Transverse colon (tissue), 4 donors: Measurements from ENCODE around the gene ZXDC. TPM values are rescaled to one million over a fixed set of nuclear protein-coding genes. Genes with fewer than 3 reads are reported as not detected.

Experiments
- DNase-seq: peaks from one replicate; pipeline ENCODE4 v3.0.0-alpha.2; 2019
- H3K27ac ChIP-seq, 4 donors: fragments of 200-600 bp; sonication (generic); 2 replicates each; pipeline ENCODE4 v1.5.1; 2016 to 2018; ENCODE audit warnings: inconsistent platforms in 4 of 4
- H3K27me3 ChIP-seq: fragments of 200-600 bp; sonication (generic); 2 replicates; pipeline ENCODE4 v1.5.1; 2017; ENCODE audit warnings: inconsistent platforms
- H3K36me3 ChIP-seq, 4 donors: fragments of 200-600 bp; sonication (generic); 2 replicates each; pipeline ENCODE4 v1.5.1; 2017 to 2019; ENCODE audit warnings: inconsistent platforms in 4 of 4
- H3K4me1 ChIP-seq, 4 donors: fragments of 200-600 bp; sonication (generic); 2 replicates each; pipeline ENCODE4 v1.5.1; 2017 to 2020; ENCODE audit warnings: inconsistent platforms in 4 of 4
- H3K4me3 ChIP-seq, 4 donors: fragments of 200-600 bp; sonication (generic); 1 replicate in 1 of 4; 2 replicates in 3 of 4; pipeline versions ENCODE4 v1.5.1 to v1.6.1; 2017 to 2019; ENCODE audit warnings: inconsistent platforms in 4 of 4
- H3K9me3 ChIP-seq, 2 donors: fragments of 200-600 bp; sonication (generic); 2 replicates each; pipeline ENCODE4 v1.5.1; 2017 to 2019; ENCODE audit warnings: inconsistent platforms in 2 of 2
- CTCF ChIP-seq, 5 experiments: fragments of 200-600 bp in 3 of 5; fragments of 450-650 bp in 2 of 5; sonication (generic) in 3 of 5; IDR thresholded peaks; 1 replicate in 2 of 5; 2 replicates in 3 of 5; pipeline ENCODE4 v1.5.1; 2016 to 2017; ENCODE audit warnings: antibody characterized with exemption in 5 of 5, inconsistent platforms in 3 of 5, mild to moderate bottlenecking in 2 of 5, moderate library complexity in 1 of 5
- EP300 ChIP-seq: sonication (generic); formaldehyde crosslinking; IDR thresholded peaks from one replicate; pipeline ENCODE4 v1.6.1; 2017; ENCODE audit warnings: antibody characterized with exemption, low read depth
- POLR2A ChIP-seq: fragments of 450-650 bp; IDR thresholded peaks from one replicate; pipeline ENCODE4 v1.6.1; 2016; ENCODE audit warnings: antibody characterized with exemption, mild to moderate bottlenecking, moderate library complexity
- POLR2AphosphoS5 ChIP-seq, 3 donors: sonication (generic); formaldehyde crosslinking; IDR thresholded peaks; one replicate each; pipeline ENCODE4 v1.6.1; 2016; ENCODE audit warnings: antibody characterized with exemption in 3 of 3
- WGBS, 2 donors: methylation state at CpG; one replicate each; pipeline ENCODE4 v1.1.5; 2018; ENCODE audit warnings: low coverage in 1 of 2; 5-methylcytosine and 5-hydroxymethylcytosine counted together
- in situ Hi-C, 4 donors: fragments of 200-750 bp; cut with MboI; loops; one replicate each; pipeline versions ENCODE4 v1.15.0 to v1.15.1; 2017; ENCODE audit warnings: low sequenced_read_pairs in 3 of 4, low pct_ligation_motif_present in 1 of 4, low pct_unique_long_range_greater_than_20kb in 1 of 4
- intact Hi-C: fragments of 100-400 bp; cut with DNase I; formaldehyde crosslinking; loops from one replicate; pipeline ENCODE4 v1.15.1; 2023; ENCODE audit warnings: low total_unique reads
- total RNA-seq, 4 donors: library from RNA; depleted of rRNA; stranded (reverse); fragments of >200 nt; gene quantifications; one replicate each; pipeline ENCODE4 v1.1.0, GENCODE V29; 2016

The ZXDC gene
- total RNA-seq, 4 donors from 2014 or later = 44.6 to 81.2 (median 46.4) TPM

GRCh38 chr3:126399351-126399735 lies 76.3 kb downstream of the ZXDC start:
- Histone ChIP-seq H3K4me3 (no peak overlapping the region), H3K36me3 (no peaks in the 10 kb centered on the region), H3K27ac (no peak overlapping the region), H3K9me3 (no peaks in the 10 kb centered on the region), H3K4me1 (peaks cover 0 to 7% (median 2%) of the 10 kb centered on the region in 4 donors), H3K27me3 (peaks cover 17% of the 10 kb centered on the region)
- TF ChIP-seq POLR2AphosphoS5 (IDR thresholded peaks at IDR 0.05) = no peak
- no peak for TF ChIP-seq EP300
- in situ Hi-C loops (loop anchor here (10.0 to 25.0 kb wide), 4 partner anchors 145 to 265 kb away; no protein-coding TSS in a partner anchor), intact Hi-C loops (no loop called here)
- no peak for DNase-seq
- WGBS, 2 donors = 74% methylated on average over 1 of the region's 1 CpG; no CpG with 5 or more reads in 1 of the 2 donors

- DNase-seq = no peak
- Histone ChIP-seq H3K27ac (no peak overlapping the region), H3K4me1 (peaks cover 0 to 8% (median 2%) of the 10 kb centered on the region in 4 donors), H3K4me3 (no peak overlapping the region), H3K27me3 (peaks cover 24% of the 10 kb centered on the region), H3K9me3 (no peaks in the 10 kb centered on the region), H3K36me3 (no peaks in the 10 kb centered on the region)
- TF ChIP-seq POLR2A (no peak), POLR2AphosphoS5 (IDR thresholded peaks at IDR 0.05) (no peak), EP300 (no peak), CTCF (IDR thresholded peaks at IDR 0.05) (no peak)
- 92% methylated on average over 14 of the region's 14 CpGs; no CpG with 5 or more reads in 1 of the 2 donors for WGBS, 2 donors
- intact Hi-C loops = no loop called here
- in situ Hi-C loops = loop anchor here (10.0 to 25.0 kb wide), 4 partner anchors 144 to 264 kb away; no protein-coding TSS in a partner anchor
Observed at GRCh38 chr3:126398423-126399350, 77.0 kb downstream of the ZXDC start.

- in situ Hi-C loops = loop anchor here (10.0 to 25.0 kb wide), 4 partner anchors 143 to 263 kb away; no protein-coding TSS in a partner anchor
- Histone ChIP-seq H3K4me3 (no peak overlapping the region), H3K4me1 (peaks cover 0 to 8% (median 2%) of the 10 kb centered on the region in 4 donors), H3K27ac (no peak overlapping the region), H3K9me3 (no peaks in the 10 kb centered on the region), H3K36me3 (no peaks in the 10 kb centered on the region), H3K27me3 (peaks cover 25% of the 10 kb centered on the region)
- no peak for DNase-seq
- intact Hi-C loops = no loop called here
- WGBS, 2 donors = 80% methylated on average over 12 of the region's 13 CpGs; no CpG with 5 or more reads in 1 of the 2 donors
- TF ChIP-seq EP300 = no peak
- TF ChIP-seq CTCF (IDR thresholded peaks at IDR 0.05) = no peak
- no peak for TF ChIP-seq POLR2A
- no peak for TF ChIP-seq POLR2AphosphoS5 (IDR thresholded peaks at IDR 0.05)
Observed at GRCh38 chr3:126397610-126398422, 77.9 kb downstream of the ZXDC start.

GRCh38 chr3:126396536-126396935 lies 79.2 kb downstream of the ZXDC start:
- in situ Hi-C loops (loop anchor here (10.0 to 25.0 kb wide), 4 partner anchors 142 to 262 kb away; no protein-coding TSS in a partner anchor), intact Hi-C loops (no loop called here)
- H3K9me3 ChIP-seq = no peaks in the 10 kb centered on the region
- H3K4me1 ChIP-seq = peaks cover 0 to 8% (median 2%) of the 10 kb centered on the region in 4 donors
- H3K27me3 ChIP-seq = peaks cover 25% of the 10 kb centered on the region
- no peaks in the 10 kb centered on the region for H3K36me3 ChIP-seq
- TF ChIP-seq CTCF (IDR thresholded peaks at IDR 0.05) (no peak), POLR2A (no peak), EP300 (no peak), POLR2AphosphoS5 (IDR thresholded peaks at IDR 0.05) (no peak)
- no peak overlapping the region for H3K27ac ChIP-seq
- H3K4me3 ChIP-seq = no peak overlapping the region
- WGBS, 2 donors = 98% methylated on average over 5 of the region's 5 CpGs; no CpG with 5 or more reads in 1 of the 2 donors
- DNase-seq = no peak
